Measurements from ENCODE around the gene PODNL1. TPM values are rescaled to one million over a fixed set of nuclear protein-coding genes. Genes with fewer than 3 reads are reported as not detected.

Gene PODNL1
- total and polyA plus RNA-seq, 10 of the 15 experiments (the other 5 are each of a cell fraction or from before 2014, with no cell fraction given) = 0.04 to 0.44 TPM; not detected in 8

- TF ChIP-seq USF1 (IDR thresholded peaks at IDR 0.05; ENCODE audit: borderline replicate concordance, extremely low read length, insufficient read depth, low read depth, low read length) = no peak
- no peak for TF ChIP-seq RFX5 (IDR thresholded peaks at IDR 0.05; ENCODE audit: low read depth, low read length)
- no peak for TF ChIP-seq POU2F2 (IDR thresholded peaks at IDR 0.05; ENCODE audit: borderline replicate concordance, low read depth, low read length)
- no peak for TF ChIP-seq HDAC6 (IDR thresholded peaks at IDR 0.05; ENCODE audit: unreplicated experiment)
- no peak for TF ChIP-seq SMAD5 (IDR thresholded peaks at IDR 0.05; ENCODE audit: low read depth)
- TF ChIP-seq CUX1 (IDR thresholded peaks at IDR 0.05; ENCODE audit: insufficient replicate concordance, low read depth, low read length) = no peak
- no peak for TF ChIP-seq CHD4 (IDR thresholded peaks at IDR 0.05)
These were observed 22.9 kb upstream of the PODNL1 start (continued) for GRCh38 chr19:13960863-13961784.
